GM23338 (cell line): Measurements from ENCODE around the gene MYO16.

Experiments
- JUNB ChIP-seq: IDR thresholded peaks from one replicate; pipeline ENCODE4 v1.6.1; 2016; ENCODE audit warnings: antibody characterized with exemption; ENCODE audit not compliant: unreplicated experiment
- POLR2AphosphoS5 ChIP-seq: IDR thresholded peaks from 2 replicates; pipeline ENCODE4 v1.6.1; 2016; ENCODE audit warnings: antibody characterized with exemption, low read depth
- TF ChIP-seq, protein P1 (sequence below), 2 experiments: fragments of 200-600 bp in 1 of 2; sonication (generic) in 1 of 2; conservative IDR thresholded peaks; 2 replicates each; pipeline versions ENCODE4 v1.5.1 to v1.6.1; 2016 to 2017; ENCODE audit warnings: antibody characterized with exemption in 2 of 2, low read depth in 2 of 2, mild to moderate bottlenecking in 2 of 2, moderate library complexity in 1 of 2

DNA sequence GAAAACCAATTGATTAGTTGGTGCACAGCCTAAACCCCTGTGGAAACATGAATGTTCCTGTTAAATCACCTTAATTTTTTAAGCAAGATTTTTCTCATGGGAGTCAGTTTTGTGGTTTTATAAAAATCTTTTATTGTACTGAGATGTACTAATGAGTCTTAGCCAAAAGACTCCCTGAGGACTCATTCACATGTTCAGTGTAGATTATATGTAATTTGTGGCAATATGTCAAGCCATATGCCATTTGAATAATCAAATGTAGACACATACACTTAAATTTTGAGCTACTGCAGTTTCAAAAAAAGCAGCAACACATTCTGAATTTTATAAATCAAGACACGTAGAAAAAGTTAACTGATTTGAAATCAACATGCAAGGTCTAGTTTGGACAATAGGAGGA, 395.2 kb downstream of the MYO16 start:
- TF ChIP-seq, protein P1, sequence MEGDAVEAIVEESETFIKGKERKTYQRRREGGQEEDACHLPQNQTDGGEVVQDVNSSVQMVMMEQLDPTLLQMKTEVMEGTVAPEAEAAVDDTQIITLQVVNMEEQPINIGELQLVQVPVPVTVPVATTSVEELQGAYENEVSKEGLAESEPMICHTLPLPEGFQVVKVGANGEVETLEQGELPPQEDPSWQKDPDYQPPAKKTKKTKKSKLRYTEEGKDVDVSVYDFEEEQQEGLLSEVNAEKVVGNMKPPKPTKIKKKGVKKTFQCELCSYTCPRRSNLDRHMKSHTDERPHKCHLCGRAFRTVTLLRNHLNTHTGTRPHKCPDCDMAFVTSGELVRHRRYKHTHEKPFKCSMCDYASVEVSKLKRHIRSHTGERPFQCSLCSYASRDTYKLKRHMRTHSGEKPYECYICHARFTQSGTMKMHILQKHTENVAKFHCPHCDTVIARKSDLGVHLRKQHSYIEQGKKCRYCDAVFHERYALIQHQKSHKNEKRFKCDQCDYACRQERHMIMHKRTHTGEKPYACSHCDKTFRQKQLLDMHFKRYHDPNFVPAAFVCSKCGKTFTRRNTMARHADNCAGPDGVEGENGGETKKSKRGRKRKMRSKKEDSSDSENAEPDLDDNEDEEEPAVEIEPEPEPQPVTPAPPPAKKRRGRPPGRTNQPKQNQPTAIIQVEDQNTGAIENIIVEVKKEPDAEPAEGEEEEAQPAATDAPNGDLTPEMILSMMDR (conservative IDR thresholded peaks at IDR 0.05; ENCODE audit: low read depth in 2 of 2) = no peak
- no peak for TF ChIP-seq POLR2AphosphoS5
- no peak for TF ChIP-seq JUNB
